GM19395 (cell line): Measurements from ENCODE around the gene KRTAP27-1.

Source experiments
- ATAC-seq: cut with Tn5 transposase; IDR thresholded peaks from one replicate; pipeline ENCODE4 v1.9.1; 2021; ENCODE audit warnings: mild to moderate bottlenecking, moderate library complexity; ENCODE audit not compliant: unreplicated experiment

Gene KRTAP27-1

DNA sequence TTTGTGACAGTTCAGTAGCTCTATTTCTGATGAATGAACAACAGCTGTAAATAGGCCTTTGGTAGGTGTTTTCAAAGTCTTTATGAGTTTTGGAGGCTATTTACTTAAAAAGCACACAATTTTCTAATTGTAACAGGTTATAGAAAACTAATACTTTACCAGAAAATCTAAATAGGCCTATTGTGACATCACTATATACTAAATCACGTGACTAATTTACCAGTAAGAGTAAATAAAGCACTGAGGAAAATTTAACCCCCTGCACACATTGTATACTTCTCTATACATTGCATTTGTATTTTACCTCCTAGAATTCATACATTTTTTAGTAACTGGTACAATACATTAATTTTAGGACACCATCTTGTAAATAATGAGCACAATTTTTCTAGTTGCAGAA, 32.4 kb downstream of the KRTAP27-1 start:
- ATAC-seq: no peak

DNA sequence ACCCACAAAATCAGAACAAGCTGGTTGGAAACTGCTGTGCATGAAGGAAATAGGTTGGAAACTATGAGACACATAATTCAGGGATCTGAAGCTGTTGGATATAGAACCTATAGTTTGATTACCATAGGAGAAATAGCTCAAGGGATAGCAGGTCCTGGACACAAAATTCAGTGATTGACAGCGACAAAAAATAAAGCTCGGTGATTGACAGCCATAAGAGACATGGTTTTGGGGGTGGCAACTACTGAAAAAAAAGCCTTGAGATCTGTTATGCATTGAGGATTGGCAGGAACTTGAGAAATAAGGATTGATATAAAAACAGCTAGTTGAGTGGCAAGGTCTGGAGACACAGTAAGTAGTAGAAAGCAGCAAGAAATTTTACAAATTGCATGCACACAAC, 48.3 kb downstream of the KRTAP27-1 start, which contains the start of gene KRTAP25-1:
KRTAP25-1 (minus strand) TSS at position 300 of the 400 bp plus-strand sequence; CDS start at position 276, 24 bp downstream.
- ATAC-seq: no peak
